HL-60 (cell line): ENCODE results near the gene RFX1.

ENCODE experiments used
- GABPA ChIP-seq: IDR thresholded peaks from 2 replicates; pipeline ENCODE4 v1.6.1; 2012; ENCODE audit warnings: low read depth
- POLR2AphosphoS5 ChIP-seq: IDR thresholded peaks from 2 replicates; pipeline ENCODE4 v1.6.1; 2012; ENCODE audit warnings: low read depth
- TF ChIP-seq, protein P1 (sequence below): IDR thresholded peaks from one replicate; pipeline ENCODE4 v1.5.1; 2011; ENCODE audit warnings: low read length, control low read depth, inconsistent platforms; ENCODE audit not compliant: insufficient read depth
- TF ChIP-seq, protein P2 (sequence below): IDR thresholded peaks from 2 replicates; pipeline ENCODE4 v1.6.1; 2012; ENCODE audit warnings: low read depth; ENCODE audit not compliant: insufficient replicate concordance

DNA sequence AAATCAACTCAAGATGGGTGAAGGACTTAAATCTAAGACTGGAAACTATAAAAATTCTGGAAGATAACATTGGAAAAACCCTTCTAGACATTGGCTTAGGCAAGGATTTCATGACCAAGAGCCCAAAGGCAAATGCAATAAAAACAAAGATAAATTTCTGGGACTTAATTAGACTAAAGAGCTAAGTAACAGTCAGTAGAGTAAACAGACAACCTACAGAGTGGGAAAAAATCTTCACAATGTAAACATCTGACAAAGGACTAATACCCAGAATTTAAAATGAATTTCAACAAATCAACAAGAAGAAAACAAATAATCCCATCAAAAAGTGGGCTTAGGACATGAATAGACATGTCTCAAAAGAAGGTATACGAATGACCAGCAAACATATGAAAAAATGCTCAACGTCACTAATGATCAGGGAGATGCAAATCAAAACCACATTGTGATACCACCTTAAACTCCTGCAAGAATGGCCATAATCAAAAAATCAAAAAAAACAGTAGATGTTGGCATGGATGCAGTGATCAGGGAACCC, 6.3 kb upstream of the RFX1 start:
- TF ChIP-seq POLR2AphosphoS5 (no peak), GABPA (no peak)
- TF ChIP-seq, protein P1, sequence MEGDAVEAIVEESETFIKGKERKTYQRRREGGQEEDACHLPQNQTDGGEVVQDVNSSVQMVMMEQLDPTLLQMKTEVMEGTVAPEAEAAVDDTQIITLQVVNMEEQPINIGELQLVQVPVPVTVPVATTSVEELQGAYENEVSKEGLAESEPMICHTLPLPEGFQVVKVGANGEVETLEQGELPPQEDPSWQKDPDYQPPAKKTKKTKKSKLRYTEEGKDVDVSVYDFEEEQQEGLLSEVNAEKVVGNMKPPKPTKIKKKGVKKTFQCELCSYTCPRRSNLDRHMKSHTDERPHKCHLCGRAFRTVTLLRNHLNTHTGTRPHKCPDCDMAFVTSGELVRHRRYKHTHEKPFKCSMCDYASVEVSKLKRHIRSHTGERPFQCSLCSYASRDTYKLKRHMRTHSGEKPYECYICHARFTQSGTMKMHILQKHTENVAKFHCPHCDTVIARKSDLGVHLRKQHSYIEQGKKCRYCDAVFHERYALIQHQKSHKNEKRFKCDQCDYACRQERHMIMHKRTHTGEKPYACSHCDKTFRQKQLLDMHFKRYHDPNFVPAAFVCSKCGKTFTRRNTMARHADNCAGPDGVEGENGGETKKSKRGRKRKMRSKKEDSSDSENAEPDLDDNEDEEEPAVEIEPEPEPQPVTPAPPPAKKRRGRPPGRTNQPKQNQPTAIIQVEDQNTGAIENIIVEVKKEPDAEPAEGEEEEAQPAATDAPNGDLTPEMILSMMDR = no peak
- TF ChIP-seq, protein P2, sequence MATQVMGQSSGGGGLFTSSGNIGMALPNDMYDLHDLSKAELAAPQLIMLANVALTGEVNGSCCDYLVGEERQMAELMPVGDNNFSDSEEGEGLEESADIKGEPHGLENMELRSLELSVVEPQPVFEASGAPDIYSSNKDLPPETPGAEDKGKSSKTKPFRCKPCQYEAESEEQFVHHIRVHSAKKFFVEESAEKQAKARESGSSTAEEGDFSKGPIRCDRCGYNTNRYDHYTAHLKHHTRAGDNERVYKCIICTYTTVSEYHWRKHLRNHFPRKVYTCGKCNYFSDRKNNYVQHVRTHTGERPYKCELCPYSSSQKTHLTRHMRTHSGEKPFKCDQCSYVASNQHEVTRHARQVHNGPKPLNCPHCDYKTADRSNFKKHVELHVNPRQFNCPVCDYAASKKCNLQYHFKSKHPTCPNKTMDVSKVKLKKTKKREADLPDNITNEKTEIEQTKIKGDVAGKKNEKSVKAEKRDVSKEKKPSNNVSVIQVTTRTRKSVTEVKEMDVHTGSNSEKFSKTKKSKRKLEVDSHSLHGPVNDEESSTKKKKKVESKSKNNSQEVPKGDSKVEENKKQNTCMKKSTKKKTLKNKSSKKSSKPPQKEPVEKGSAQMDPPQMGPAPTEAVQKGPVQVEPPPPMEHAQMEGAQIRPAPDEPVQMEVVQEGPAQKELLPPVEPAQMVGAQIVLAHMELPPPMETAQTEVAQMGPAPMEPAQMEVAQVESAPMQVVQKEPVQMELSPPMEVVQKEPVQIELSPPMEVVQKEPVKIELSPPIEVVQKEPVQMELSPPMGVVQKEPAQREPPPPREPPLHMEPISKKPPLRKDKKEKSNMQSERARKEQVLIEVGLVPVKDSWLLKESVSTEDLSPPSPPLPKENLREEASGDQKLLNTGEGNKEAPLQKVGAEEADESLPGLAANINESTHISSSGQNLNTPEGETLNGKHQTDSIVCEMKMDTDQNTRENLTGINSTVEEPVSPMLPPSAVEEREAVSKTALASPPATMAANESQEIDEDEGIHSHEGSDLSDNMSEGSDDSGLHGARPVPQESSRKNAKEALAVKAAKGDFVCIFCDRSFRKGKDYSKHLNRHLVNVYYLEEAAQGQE = no peak
